Limb (tissue), 2 donors: ENCODE results near the gene KCNAB1.

Source experiments
- DNase-seq, 2 donors: peaks; one replicate each; pipeline ENCODE4 v3.0.0-alpha.2; 2016; ENCODE audit errors: extremely low spot score in 2 of 2

KCNAB1 gene

DNA sequence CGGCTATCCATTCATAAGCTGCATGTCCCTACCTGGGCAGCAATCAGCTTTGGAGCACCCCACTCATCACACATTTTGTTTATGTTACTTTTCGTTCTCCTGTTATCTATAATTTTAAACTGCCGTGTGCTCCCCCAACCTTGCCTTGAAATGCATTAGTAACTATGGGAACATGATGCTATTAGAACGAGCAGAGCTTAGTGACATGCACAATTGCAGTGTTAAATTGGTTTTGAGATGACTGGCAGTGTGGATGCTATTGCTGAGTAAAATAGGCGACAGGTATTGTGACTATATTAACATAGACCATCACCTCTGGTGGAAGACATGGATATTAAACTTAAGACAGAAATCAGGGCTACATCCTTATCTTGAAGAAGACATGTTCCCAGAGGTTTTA, 191.6 kb downstream of the KCNAB1 start:
- no peak for DNase-seq

- no peak for DNase-seq
Measured at GRCh38 chr3:156316076-156316475, 195.7 kb downstream of the KCNAB1 start.

DNA sequence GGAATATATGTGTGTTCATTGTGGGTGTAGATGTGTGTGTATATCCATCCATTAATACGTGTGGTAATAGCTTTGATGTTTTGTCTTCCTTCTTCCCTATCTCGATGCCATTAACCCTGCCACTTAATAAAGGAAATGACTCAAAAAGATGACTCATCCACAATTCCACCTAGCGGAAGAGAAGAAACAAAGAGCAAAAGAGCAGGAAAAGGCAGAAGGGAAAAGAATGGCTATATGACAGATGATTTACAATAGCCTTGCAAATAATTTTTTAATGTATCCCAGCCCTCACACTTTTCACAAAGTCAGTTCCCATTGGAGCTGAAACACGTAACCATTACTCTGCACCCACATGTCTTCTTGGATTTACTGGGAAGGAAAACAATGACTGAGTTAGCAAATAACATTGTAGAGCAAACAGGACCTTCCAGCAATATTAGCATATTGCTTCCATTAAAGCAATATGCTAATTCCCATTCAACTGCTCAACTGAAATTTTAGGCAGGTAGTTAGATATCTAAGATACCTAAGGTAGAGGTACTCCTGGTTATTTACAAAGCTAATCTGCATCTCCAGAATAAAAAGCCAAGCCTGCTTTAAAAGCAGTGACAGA, 197.2 kb downstream of the KCNAB1 start:
- no peak for DNase-seq

GRCh38 chr3:156321945-156322344, 201.6 kb downstream of the KCNAB1 start:
- no peak for DNase-seq

GRCh38 chr3:156323466-156323865, 203.1 kb downstream of the KCNAB1 start:
- no peak for DNase-seq

DNA sequence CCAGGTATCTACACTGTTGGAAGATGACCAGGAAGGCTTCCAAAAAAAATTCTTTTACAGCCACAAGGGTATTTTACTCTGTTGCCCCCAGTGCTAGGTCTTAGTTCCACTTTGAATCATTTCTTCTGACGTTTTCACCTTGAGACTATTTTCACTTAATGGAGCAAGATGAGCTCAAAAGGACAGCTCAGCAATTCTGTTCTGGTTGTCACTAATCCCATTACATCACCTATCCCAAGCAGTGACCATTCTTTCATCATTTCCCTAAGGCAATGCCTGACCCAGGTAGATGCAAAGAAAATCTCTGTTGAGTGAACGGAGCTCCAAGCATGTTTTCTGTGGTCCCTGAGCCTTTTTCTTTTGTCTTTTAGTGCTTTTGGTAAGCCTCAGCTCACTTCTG, 210.0 kb downstream of the KCNAB1 start:
- no peak for DNase-seq

- peak in 1 of 2 donors; percentile 9 for DNase-seq
Measured at GRCh38 chr3:156332304-156332703, 211.9 kb downstream of the KCNAB1 start.

DNA sequence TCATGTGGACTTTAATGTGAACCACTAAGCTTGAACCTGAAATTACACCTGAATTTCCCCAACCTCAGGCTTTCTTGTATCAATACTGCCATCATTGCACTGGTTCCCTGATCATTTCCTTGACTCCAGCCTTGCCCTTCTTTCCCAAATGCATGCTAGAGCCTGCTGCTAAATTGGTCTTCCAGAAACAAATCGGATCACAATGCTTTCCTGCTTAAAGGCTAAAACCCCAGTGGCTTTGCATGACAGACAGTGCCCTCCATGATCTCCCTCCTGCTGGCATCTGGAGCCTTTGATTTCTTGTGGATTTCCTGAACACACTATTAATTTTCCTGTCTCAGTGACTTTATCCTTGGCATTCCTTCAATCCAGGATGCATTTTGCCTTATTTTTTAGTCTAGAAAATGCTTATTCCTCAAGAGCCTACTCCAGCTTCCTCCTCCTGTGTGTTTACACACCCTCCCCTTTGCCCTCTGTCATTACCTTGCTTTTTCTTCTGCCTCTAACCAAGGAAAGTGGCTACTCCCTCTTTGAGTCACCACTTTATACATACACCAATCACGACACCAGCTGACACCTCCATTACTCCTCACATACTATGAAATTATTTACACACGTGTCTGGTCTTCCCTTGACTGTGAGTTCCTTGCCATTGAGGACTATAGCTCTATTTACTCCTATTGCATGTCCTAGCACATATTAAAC, 214.6 kb downstream of the KCNAB1 start:
- no peak for DNase-seq

GRCh38 chr3:156339491-156339890, 219.1 kb downstream of the KCNAB1 start:
- DNase-seq, result no peak

DNA sequence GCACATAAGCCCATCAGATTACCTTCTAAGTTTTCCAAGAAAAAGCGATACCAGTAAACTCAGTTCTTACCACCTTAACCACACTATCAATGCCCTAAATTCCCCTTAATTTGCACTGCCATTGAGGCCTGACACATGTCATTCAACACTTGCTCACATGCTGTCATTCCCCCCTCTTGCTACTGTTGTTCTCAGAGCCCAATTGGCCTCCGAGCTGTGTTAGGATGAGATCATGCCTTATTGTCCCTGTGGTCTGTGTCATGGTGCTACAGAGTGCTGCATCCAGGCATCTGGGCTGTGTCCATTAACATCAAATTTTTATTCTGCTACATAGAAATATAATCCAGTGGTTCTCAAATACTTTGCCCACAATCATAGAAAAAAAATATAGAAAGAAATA, 221.0 kb downstream of the KCNAB1 start:
- DNase-seq, result no peak

GRCh38 chr3:156341831-156342416, 221.5 kb downstream of the KCNAB1 start:
- DNase-seq, result no peak

- no peak for DNase-seq
Measured at GRCh38 chr3:156344215-156344614, 223.8 kb downstream of the KCNAB1 start.

DNA sequence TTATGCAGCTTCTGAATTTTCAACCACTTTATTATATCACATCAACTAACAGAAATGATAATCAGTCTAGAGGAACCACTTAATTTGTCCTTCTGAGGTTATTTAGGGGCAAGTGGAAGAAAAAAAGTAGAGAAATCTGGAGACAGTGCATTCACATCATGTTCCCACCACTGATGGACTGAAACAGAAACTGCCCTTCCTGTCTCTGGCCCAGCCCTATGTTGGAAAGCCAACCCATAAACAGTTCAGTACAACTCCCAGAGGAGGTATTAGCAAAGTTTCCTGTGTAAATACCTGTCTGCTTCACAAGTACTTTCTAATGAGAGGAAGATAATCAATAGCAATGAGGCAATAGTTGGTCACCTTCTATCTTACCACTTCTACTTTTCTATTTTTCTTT, 228.7 kb downstream of the KCNAB1 start:
- no peak for DNase-seq

- no peak for DNase-seq
Measured at GRCh38 chr3:156349978-156350377, 229.6 kb downstream of the KCNAB1 start.

- DNase-seq, result peak in 1 of 2 donors; percentile 15
Measured at GRCh38 chr3:156350781-156351180, 230.4 kb downstream of the KCNAB1 start.

- DNase-seq, result no peak
Measured at GRCh38 chr3:156351783-156352182, 231.4 kb downstream of the KCNAB1 start.

DNA sequence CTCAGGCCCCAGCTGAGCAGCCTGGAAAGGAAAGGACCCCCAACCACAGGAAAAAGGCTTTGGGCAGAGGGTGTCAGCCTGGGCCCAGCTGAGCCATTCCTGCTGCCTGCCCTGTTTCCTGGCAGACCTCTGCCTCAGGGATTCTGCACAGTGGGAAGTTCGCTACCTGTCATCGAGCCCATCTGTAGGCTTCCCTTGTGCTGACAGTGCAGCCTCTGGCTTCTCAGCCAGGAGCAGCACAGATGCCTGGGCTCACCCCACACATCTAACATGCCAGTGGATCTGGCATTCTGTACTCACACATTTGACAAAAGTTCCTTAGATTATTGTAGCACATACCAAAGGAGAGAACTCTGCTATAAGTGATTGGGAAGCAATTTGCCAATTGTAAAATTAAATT, 232.3 kb downstream of the KCNAB1 start:
- no peak for DNase-seq

DNA sequence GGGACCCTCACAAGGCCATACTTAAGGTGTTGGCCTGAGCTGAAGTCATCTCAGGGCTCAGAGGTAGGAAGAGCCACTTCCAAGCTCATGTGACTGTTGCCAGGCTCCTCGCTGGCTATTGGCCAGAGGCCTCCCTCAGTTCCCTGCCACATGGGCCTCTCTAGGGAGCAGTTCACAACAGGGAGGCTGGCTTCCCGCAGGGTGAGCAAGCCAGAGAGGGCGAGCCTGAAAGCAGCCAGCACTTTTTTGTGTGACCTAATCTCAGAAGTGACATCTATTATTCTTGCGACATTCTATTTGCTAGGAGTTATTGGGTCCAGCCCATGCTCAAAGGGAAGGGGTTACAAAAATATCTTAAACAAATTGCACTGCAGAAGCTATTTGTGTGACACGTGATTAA, 233.2 kb downstream of the KCNAB1 start:
- no peak for DNase-seq

DNA sequence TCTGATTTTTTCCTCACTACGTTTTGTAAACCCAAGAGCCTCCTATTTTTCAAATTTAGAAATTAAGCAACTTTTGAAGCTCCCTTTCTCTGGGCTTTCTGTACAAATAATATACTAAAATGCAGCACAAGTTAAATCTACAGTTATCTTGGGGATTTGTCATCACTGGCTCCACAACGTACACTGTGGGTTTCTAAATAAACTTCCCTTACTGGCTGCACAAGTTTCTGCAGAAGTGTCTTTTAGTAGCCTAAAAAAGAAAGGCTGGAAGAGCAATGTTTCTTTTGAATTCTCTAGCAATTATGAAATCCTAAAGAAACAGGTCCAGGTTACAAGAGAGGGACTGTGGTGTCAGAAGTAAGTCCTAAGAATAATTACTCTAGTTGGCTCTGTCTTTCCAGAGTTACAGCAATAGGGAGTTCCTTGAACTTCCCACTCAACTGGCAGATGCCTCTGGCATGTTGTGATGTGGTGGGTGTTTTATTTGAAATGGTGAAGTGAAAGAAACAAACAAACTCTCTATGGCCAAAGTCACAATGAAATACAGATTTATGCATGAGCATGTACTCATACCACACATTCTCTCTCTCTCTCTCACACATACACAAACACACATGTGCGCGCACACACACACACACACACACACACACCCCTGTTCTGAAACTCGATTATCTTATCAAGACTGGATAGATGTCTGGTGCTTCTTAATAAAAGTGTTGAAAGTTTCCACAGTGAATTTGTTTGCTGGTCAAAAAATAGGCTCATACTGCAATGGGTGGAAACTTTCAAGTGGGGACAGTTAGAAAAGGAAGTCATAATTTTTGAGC, 236.4 kb downstream of the KCNAB1 start:
- no peak for DNase-seq

GRCh38 chr3:156358232-156358631, 237.9 kb downstream of the KCNAB1 start:
- no peak for DNase-seq

GRCh38 chr3:156359368-156359767, 239.0 kb downstream of the KCNAB1 start:
- DNase-seq, result no peak

DNA sequence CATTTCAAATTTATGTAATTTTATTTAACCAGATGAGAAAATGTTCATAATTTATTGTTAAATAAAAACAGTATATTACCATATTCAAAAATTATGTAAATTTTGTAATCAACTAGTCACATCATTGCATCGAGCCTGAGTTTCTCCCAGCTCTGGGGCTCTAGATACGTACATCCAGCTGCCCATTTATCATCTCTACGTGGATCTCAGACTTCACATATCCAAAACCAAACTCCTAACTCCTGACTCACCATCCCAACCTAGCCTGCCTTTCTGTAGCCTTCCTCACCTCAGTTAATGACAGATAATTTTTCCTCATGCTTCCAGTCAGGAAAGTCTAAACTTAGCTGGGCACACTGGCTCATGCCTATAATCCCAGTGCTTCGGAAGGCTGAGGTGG, 239.7 kb downstream of the KCNAB1 start:
- no peak for DNase-seq
